ENCODE results near the gene CHTF18.
A peak's percentile ranks its signal among the peaks of the same experiment; 100 is the strongest.

The CHTF18 gene

DNA sequence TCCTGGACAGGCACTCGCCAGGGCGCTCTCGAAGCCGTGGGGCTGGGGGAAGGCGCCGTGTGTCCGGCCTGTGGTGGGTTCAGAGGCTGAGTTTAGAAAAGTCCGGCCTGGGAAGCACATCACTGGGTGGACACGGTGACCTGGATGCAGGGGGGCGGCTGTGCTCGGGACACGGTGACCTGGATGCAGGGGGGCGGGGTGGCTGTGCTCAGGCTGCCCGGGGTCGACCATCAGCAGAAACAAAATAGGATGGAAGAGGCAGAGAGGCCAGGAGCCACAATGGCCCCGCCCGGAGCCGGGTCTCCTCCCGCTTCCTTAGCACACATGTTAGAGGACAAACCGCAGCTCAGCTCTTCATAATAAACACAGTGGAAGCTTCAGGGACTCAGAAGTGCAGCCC lies 55.4 kb downstream of the CHTF18 start:
- Mint-ChIP-seq H3K9me3 (peaks cover 36% of the 10 kb centered on the region), H3K4me1 (peaks cover 32% of the 10 kb centered on the region), H3K27me3 (ENCODE audit: low read depth, poor library complexity) (peaks cover 10% of the 10 kb centered on the region), H3K4me3 (no peak overlapping the region), H3K36me3 (ENCODE audit: low read depth) (peaks cover 15% of the 10 kb centered on the region), H3K27ac (no peak overlapping the region)
- TF ChIP-seq, protein P1, sequence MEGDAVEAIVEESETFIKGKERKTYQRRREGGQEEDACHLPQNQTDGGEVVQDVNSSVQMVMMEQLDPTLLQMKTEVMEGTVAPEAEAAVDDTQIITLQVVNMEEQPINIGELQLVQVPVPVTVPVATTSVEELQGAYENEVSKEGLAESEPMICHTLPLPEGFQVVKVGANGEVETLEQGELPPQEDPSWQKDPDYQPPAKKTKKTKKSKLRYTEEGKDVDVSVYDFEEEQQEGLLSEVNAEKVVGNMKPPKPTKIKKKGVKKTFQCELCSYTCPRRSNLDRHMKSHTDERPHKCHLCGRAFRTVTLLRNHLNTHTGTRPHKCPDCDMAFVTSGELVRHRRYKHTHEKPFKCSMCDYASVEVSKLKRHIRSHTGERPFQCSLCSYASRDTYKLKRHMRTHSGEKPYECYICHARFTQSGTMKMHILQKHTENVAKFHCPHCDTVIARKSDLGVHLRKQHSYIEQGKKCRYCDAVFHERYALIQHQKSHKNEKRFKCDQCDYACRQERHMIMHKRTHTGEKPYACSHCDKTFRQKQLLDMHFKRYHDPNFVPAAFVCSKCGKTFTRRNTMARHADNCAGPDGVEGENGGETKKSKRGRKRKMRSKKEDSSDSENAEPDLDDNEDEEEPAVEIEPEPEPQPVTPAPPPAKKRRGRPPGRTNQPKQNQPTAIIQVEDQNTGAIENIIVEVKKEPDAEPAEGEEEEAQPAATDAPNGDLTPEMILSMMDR (IDR thresholded peaks at IDR 0.05): no peak
- DNase-seq: no peak

- Mint-ChIP-seq H3K27me3 (ENCODE audit: low read depth, poor library complexity) (peaks cover 10% of the 10 kb centered on the region), H3K4me1 (peaks cover 32% of the 10 kb centered on the region), H3K9me3 (peaks cover 43% of the 10 kb centered on the region), H3K27ac (no peak overlapping the region), H3K4me3 (no peak overlapping the region), H3K36me3 (ENCODE audit: low read depth) (peaks cover 14% of the 10 kb centered on the region)
- DNase-seq: no peak
- TF ChIP-seq, protein P1 (IDR thresholded peaks at IDR 0.05): no peak
Observed at GRCh38 chr16:844638-845350, 56.4 kb downstream of the CHTF18 start.

DNA sequence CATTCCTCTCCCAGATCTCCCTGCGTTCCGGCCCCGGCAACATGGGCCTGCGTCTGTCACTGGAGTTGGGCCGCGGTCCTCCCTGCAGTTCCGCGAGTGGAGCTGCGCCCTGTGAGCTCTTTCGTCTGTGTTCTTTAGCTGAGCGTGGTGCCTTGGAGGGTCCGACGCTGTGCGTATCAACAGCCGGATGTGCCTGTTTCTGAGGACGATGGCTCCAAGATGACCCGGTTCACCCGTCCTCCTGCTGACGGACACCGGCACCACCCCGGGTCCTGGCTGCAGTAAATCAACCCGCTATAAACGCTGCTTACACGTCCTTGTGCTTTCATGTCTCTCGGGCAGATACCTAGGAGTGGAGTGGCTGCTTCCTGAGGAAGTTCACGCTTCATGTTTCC lies 56.9 kb downstream of the CHTF18 start:
- peaks cover 20% of the 10 kb centered on the region for H3K36me3 Mint-ChIP-seq (ENCODE audit: low read depth)
- DNase-seq: no peak
- H3K27ac Mint-ChIP-seq: peak overlapping the region; percentile 23
- peaks cover 12% of the 10 kb centered on the region for H3K27me3 Mint-ChIP-seq (ENCODE audit: low read depth, poor library complexity)
- H3K9me3 Mint-ChIP-seq: peaks cover 48% of the 10 kb centered on the region
- peaks cover 32% of the 10 kb centered on the region for H3K4me1 Mint-ChIP-seq
- TF ChIP-seq, protein P1 (IDR thresholded peaks at IDR 0.05): no peak
- no peak overlapping the region for H3K4me3 Mint-ChIP-seq

DNA sequence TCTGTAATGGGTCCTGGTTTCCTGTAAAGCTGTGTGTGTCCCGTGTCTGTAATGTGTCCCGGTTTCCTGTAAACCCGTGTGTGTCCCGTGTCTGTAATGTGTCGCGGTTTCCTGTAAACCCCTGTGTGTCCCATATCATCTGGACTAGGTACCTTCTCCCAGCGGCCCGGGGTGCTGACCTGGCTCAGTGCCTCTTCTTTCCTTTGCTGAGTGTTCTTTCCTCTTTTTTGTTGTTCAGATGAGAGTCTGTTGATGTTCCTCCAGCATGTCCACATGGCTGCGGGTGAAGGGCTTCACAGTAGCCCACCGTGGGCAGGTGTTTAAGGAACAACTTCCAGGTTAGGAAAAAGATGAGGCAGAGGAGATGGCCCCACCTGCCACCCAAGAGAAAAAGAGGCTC lies 58.7 kb downstream of the CHTF18 start:
- Mint-ChIP-seq H3K27me3 (ENCODE audit: low read depth, poor library complexity) (peaks cover 15% of the 10 kb centered on the region), H3K4me3 (no peak overlapping the region), H3K4me1 (peaks cover 24% of the 10 kb centered on the region), H3K27ac (no peak overlapping the region), H3K9me3 (peaks cover 62% of the 10 kb centered on the region), H3K36me3 (ENCODE audit: low read depth) (peaks cover 27% of the 10 kb centered on the region)
- no peak for DNase-seq
- TF ChIP-seq, protein P1 (IDR thresholded peaks at IDR 0.05): no peak

All from nephron progenitor cell (in vitro differentiated cells).